ENCODE results near the gene APOL6.

GRCh38 chr22:35630891-35631290, 17.4 kb upstream of the APOL6 start:
- TF ChIP-seq CTCF (conservative IDR thresholded peaks at IDR 0.05 in 1 of 2, IDR thresholded peaks at IDR 0.05 in 1 of 2; ENCODE audit: low read depth in 1 of 2, low read length in 2 of 2) (no peak), EZH2 (IDR thresholded peaks at IDR 0.05; ENCODE audit: low read length, missing control alignments) (no peak)

All from fibroblast of lung (primary cell).